GM12892 (cell line): ENCODE measurements around the gene PHF13.

Experiments
- POLR2A ChIP-seq: IDR thresholded peaks from 2 replicates; pipeline ENCODE4 v1.6.1; 2011; ENCODE audit warnings: low read depth, low read length, control low read depth
- POLR2AphosphoS5 ChIP-seq: IDR thresholded peaks from 2 replicates; pipeline ENCODE4 v1.6.1; 2011; ENCODE audit warnings: low read depth, low read length, control low read depth
- TAF1 ChIP-seq: IDR thresholded peaks from 2 replicates; pipeline ENCODE4 v1.6.1; 2011; ENCODE audit warnings: low read depth, mild to moderate bottlenecking, control low read depth, low read length, borderline replicate concordance

DNA sequence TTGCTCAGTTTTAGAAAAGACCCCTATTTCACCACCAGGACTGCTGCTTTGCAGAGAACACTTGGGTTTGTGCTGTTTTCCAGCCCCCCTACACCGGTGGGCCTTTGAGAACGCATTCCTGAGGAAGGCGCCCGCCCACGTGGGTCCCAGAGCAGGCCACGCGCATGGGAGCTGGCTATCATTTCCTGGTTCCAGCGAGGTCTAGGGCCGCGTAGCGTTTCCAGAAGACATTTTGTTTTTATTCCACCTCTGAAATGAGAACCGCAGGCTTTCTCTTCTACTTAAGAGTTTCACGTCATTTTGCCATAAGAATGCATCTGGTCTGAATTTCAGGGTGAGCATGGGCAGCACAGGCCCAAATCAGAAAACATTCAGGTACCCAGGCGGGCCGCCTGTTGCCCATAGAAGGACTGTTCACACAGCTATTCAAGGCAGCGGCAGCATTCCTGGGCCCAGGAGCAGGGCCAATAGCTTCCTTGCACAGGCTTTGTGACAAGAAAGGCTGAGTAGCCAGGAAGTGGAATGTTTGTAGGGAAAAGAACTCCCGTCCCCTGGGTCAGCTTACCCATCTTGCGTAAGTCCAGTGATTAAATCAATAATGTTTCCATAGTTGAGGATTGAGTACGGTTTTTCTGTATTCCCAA is 9.5 kb upstream of the PHF13 start:
- TF ChIP-seq POLR2AphosphoS5 (no peak), POLR2A (no peak), TAF1 (no peak)
